GM15510 (cell line): Measurements from ENCODE around the gene MYL6B.

Experiments used
- POLR2A ChIP-seq: IDR thresholded peaks from 3 replicates; pipeline ENCODE4 v1.6.1; 2011; ENCODE audit warnings: borderline replicate concordance; ENCODE audit not compliant: insufficient read length; ENCODE audit errors: extremely low read depth

Gene MYL6B

DNA sequence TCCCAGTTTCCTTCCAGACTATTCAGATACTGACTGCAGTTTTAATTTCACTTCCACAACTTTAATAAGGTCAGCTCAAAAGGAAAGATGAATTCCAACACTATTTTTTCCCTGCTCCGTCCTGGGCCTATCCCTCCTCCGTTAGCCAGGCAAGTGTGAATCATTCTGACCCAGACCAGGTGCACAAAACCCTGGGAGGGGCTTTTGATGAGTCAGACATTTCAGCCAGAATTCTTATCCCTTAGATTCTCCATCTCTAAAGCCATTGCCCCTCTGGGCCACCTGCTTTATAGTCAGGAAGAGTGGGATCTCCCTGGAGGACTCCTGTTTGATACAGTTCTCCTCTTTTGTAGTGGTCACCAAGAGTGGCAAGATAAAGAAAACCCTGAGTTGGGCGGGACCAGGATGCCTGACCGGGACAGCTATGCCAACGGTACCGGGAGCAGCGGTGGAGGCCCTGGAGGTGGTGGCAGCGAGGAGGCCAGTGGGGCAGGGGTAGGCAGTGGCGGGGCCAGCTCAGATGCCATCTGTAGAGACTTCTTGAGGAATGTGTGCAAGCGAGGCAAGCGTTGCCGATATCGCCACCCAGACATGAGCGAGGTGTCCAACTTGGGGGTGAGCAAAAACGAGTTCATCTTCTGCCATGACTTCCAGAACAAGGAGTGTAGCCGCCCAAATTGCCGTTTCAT is 32.1 kb upstream of the MYL6B start:
- TF ChIP-seq POLR2A = no peak

DNA sequence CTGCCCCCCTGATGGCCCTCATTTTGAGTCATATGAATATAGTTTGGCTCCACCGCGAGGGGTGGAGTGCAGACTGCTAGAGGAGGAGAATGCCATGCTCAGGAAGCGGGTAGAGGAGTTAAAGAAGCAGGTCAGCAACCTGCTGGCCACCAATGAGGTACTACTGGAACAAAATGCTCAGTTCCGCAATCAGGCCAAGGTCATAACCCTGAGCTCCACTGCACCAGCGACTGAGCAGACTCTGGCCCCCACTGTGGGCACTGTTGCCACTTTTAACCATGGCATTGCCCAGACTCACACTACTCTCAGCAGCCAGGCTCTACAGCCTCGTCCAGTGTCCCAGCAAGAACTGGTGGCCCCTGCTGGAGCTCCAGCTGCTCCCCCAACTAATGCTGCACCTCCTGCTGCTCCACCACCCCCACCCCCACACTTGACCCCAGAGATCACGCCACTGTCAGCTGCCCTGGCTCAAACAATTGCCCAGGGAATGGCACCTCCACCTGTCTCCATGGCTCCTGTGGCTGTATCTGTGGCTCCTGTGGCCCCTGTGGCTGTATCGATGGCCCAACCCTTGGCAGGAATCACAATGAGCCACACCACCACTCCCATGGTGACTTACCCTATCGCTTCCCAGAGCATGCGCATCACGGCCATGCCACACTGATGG is 31.1 kb upstream of the MYL6B start:
- no peak for TF ChIP-seq POLR2A

DNA sequence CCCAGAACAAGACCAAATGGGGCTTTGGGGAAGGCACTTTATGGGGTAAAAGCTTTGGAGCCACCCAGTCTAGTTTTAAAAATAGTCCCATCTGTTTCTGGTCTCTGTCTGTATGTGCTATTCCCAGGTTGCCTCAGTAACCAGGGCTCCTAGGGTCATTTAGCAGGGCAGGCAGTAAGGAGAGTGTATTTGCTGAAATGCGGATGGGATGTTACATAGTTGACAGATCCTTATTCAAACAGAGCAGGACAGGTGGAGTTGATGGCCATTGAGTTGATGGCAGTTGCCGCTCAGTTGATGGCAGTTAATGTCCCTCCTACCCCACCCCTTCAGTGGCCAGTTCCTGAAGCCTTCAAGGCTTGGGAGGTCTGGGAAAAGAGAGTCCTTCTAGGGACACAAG is 29.8 kb upstream of the MYL6B start:
- TF ChIP-seq POLR2A = no peak

DNA sequence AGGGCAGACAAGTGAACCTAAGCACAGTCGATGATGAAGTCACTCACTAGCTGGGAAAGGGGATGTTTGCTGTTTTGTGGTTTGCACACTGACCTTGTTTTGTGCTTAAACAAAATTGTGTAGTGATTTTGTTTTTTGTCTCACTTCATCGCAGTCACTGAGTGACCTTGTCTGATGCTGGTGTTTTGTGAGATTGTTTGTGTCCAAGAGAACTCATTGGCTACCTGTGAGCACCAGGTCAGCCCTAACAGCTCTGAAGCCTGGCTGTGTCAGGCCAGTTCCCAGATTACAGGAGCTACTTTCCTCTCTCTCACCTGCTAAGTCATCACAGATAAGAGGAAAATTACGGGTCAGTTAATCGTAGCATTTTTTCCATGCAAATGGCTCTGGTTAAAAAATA is 28.3 kb upstream of the MYL6B start:
- TF ChIP-seq POLR2A = no peak

DNA sequence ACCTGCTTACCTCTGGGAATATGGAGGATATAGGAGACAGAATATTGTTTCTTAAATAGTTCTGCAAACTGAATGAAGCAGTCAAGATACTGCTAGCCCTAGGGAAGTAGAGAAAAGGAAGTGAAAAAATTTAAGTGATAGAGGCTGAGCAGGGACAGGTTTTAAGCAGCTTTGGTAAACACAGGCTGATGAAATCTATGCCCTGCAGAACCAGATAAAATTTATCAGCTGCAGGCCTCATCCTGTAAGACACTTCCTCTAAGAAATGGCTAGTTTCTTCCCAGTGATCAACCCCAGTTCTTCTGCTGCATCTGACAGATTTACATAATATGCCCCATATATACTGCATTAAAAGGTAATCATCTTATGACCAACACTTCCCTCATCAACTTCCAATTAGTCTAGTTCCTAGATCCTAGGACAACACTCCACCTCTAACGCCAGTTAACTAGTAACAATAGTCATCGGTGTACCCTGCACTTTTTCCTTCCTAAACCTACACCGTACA is 25.6 kb upstream of the MYL6B start:
- TF ChIP-seq POLR2A = no peak

DNA sequence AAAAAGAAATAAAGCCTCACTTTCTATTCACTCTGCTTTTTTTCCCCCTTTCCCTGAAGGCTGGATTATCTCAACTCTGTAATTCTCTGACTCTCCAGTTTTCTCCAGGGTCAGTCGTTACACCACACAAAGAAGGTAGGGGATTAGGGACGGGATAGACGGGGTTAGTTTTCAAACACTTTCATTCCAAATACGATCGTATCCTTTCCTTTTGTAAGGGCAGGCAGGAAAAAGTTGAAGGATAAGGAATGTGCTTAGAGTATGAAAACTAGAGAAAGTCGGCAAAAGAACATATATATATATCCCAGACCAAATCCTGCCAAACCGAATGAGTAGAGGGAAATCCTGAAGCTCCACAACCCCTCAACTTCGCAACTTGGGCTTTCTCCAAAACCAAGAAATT is 24.9 kb upstream of the MYL6B start:
- no peak for TF ChIP-seq POLR2A

DNA sequence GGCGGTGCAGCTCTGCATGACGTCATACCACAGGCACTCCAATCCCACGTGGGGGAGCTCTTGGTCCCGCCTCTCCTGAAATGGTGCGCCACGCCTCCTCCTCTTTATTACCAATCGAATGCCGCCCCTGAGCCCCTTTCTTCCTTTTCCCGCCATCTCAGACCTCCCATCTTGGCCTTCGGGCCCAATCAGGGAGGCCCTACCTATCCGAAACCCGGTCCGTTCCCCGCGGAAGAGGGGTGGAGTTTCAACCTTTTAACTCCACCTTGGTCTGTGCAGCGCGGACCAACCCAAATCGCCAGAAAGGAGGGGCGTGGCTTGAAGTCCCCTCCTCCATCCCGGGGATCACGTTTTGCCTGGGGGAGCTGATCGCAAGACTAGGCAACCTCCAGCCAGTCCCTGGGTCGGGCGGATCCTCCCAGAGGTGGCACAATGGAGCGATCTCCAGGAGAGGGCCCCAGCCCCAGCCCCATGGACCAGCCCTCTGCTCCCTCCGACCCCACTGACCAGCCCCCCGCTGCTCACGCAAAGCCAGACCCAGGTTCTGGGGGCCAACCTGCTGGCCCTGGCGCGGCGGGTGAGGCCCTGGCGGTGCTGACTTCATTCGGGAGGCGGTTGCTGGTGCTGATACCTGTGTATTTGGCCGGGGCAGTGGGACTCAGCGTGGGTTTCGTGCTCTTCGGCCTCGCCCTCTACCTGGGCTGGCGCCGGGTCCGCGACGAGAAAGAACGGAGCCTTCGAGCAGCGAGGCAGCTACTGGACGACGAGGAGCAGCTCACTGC is 24.3 kb upstream of the MYL6B start, which contains the start of gene ESYT1:
ESYT1 (plus strand) TSS at position 380 of the 782 bp plus-strand sequence; CDS start at position 433, 53 bp downstream.
- TF ChIP-seq POLR2A = peak; percentile 71

DNA sequence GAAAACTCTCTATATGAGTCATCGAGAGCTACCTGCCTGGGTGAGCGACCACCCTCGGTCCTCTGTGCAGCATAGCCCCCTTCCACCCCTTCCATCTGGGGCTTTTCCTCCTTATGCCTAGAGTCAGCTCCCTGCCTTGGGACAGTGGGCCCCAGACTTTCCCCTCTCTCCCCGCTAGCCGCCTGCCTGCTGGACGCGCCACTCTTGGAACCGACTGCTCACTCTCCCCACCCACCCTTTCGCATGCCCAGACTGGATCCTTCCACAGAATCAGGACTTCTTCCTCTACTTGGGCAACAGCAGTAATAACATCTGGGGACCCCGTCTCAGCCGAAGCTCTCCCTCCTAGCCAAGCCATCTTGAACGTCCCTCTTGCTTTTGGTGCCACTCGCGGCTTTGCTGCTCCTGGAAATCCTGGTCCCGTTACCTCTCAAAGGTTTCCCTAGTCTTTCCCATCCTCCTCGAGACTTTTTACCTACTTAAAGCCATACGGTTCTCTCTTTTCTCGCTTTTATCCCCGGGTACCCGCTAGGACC is 23.6 kb upstream of the MYL6B start:
- TF ChIP-seq POLR2A = no peak

DNA sequence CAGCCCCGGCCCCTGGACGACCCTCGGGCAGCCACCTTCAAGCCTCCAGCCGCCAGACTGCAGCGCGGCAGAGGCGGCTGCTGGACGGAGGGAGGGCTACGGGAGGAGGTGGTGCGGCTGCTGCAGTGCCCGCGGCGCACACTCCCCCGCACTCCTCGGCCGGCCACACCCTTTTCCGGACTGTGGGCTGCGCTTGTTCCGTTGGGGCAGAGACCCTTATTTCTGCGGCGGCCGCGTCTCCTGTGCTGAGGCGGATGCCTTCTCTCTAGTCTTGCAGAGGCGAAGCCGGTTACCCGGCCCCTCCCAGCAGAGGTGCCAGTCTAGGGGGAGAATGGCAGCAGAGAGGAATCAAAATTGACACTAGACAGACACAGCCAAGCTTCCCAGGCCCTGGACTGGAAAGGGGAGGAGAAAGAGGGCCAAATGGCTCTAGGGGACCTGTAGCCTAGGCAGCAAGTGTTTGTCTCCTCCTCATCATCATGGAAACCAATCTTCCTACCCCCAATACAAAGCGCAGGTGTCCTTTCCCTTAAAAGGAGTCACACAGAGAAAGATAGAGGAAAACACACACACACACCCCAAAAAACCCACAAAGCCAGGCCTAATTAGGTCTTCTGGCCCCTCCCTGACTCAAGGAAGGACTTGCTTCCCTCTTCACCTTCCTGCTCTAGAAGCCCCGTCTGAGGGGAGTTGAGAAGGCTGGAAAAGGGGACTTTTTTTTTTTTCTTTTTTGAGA is 23.0 kb upstream of the MYL6B start:
- TF ChIP-seq POLR2A = peak; percentile 69

DNA sequence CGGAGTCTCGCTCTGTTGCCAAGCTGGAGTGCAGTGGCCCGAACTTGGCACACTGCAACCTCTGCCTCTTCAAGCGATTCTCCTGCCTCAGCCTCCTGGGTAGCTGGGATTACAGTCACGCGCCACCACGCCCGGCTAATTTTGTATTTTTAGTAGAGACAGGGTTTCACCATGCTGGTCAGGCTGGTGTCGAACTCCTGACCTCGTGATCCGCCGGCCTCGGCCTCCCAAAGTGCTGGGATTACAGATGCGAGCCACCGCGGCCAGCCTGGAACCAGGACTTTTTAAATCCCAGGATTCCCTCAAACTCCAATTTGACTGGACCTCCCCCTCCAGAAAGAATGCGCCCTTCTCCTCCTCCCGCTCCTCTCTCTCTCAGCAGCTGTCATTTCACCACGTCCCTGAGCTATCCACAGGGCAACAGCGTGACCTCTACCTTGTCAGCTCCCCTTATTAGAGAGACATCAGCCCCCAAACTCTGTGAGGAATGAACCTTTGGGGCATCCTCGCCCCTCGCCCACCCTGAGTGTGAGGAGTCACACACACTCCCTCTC is 22.4 kb upstream of the MYL6B start:
- no peak for TF ChIP-seq POLR2A

DNA sequence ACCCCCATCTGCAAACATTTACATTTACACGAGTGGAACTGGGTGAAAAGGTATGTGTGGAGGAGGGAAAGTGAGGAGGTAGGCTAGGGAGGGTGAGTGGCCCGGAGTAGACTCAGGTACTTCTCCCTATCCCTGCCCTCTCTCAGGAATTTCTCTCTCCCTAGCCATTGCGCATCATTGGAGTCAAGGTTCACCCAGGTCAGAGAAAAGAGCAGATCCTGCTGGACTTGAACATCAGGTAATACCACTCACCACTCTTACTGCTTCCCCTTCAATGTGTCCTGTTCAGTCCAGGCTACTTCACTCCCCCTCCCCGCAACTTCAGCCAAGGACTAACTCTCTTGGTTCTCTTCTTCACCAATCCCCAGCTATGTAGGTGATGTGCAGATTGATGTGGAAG is 21.5 kb upstream of the MYL6B start:
- TF ChIP-seq POLR2A = no peak

DNA sequence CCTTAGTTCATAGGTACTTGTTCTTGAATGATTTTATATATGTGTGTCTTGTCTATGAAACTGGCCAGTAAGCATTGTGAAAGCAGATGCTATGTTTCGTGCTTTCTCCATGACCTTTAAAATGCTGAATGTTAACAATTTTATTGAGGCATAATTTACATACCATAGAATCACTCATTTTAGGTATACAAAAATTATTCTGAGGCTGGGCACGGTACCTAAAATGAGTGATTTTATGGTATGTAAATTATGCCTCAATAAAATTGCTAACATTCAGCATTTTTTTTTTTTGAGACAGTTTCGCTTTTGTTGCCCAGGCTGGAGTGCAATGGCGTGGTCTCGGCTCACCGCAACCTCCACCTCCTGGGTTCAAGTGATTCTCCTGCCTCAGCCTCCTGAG is 17.5 kb upstream of the MYL6B start:
- TF ChIP-seq POLR2A = no peak

DNA sequence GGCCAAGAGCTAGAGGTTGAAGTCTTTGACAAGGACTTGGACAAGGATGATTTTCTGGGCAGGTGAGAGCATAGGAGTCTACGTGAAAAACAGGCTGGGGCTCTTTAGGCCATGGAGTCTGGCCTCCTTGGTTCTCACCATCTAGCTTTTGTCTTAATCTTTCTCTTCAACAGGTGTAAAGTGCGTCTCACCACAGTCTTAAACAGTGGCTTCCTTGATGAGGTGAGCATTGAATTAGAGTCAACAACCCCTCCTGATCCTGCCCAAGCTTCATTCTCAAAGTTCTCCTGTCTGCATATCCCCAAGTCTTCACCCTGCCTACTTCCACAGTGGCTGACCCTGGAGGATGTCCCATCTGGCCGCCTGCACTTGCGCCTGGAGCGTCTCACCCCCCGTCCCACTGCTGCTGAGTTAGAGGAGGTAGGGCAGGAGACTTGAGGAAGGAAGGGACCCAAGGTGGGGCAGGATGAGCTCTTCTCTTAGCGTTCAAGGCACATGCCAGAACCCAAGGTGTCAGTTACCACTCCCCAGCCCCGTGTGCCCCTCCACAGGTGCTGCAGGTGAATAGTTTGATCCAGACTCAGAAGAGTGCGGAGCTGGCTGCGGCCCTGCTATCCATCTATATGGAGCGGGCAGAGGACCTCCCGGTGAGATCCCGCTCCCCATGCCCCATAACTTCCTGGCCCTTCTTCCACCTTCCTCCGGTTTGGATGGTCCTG is 14.4 kb upstream of the MYL6B start:
- no peak for TF ChIP-seq POLR2A
